ENCODE data around the gene CD47.

Gene CD47

DNA sequence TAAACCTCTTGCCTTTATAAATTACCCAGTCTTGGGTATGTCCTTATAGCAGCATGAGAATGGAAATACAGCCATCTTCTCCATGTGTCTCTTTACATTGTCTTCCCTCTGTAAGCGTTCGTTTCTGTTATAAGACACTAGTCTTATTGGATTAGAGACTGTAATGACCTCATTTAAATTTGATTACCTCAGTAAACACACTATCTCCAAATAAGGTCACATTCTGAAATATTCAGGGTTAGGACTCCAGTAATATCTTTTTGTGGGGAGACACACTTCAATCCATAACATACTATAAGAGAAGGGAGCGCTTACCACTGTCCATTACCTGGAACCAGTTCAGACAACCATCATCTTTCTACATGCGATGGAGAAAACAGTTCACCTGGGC is 34.3 kb upstream of the CD47 start:
- H3K4me2 ChIP-seq (ENCODE audit: low read depth, low read length, poor library complexity, severe bottlenecking), result peak overlapping the region; percentile 94
- TF ChIP-seq EZH2phosphoT487 (IDR thresholded peaks at IDR 0.05; ENCODE audit: borderline replicate concordance), result no peak
- TF ChIP-seq, protein P1, sequence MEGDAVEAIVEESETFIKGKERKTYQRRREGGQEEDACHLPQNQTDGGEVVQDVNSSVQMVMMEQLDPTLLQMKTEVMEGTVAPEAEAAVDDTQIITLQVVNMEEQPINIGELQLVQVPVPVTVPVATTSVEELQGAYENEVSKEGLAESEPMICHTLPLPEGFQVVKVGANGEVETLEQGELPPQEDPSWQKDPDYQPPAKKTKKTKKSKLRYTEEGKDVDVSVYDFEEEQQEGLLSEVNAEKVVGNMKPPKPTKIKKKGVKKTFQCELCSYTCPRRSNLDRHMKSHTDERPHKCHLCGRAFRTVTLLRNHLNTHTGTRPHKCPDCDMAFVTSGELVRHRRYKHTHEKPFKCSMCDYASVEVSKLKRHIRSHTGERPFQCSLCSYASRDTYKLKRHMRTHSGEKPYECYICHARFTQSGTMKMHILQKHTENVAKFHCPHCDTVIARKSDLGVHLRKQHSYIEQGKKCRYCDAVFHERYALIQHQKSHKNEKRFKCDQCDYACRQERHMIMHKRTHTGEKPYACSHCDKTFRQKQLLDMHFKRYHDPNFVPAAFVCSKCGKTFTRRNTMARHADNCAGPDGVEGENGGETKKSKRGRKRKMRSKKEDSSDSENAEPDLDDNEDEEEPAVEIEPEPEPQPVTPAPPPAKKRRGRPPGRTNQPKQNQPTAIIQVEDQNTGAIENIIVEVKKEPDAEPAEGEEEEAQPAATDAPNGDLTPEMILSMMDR (conservative IDR thresholded peaks at IDR 0.05; ENCODE audit: low read length), result no peak
- no peaks in the 10 kb centered on the region for H3K27me3 ChIP-seq (ENCODE audit: insufficient read depth, low read length, poor library complexity, severe bottlenecking)
- H3K9me3 ChIP-seq (ENCODE audit: insufficient read depth, low read depth, low read length), result no peaks in the 10 kb centered on the region
- H2AFZ ChIP-seq (ENCODE audit: low read length), result no peak overlapping the region
- H3K9me2 ChIP-seq (replicated peaks; ENCODE audit: low read depth, low read length), result no peaks in the 10 kb centered on the region
- H3K79me2 ChIP-seq (ENCODE audit: insufficient read depth, low read length), result peaks cover 38% of the 10 kb centered on the region
- H3K36me3 ChIP-seq (ENCODE audit: insufficient read depth, low read length), result no peaks in the 10 kb centered on the region
- peak overlapping the region; percentile 74 for H3K4me3 ChIP-seq (ENCODE audit: low read length, poor library complexity, severe bottlenecking)
- peaks cover 19% of the 10 kb centered on the region for H3F3A ChIP-seq (ENCODE audit: low read depth)
- peak overlapping the region; percentile 88 for H3K9ac ChIP-seq (ENCODE audit: low read depth, low read length, poor library complexity, severe bottlenecking)
- no peaks in the 10 kb centered on the region for H4K20me1 ChIP-seq (ENCODE audit: insufficient read depth, low read length, poor library complexity, severe bottlenecking)
- peaks cover 88% of the 10 kb centered on the region for H3K4me1 ChIP-seq (ENCODE audit: insufficient read depth, low read length, poor library complexity, severe bottlenecking)

DNA sequence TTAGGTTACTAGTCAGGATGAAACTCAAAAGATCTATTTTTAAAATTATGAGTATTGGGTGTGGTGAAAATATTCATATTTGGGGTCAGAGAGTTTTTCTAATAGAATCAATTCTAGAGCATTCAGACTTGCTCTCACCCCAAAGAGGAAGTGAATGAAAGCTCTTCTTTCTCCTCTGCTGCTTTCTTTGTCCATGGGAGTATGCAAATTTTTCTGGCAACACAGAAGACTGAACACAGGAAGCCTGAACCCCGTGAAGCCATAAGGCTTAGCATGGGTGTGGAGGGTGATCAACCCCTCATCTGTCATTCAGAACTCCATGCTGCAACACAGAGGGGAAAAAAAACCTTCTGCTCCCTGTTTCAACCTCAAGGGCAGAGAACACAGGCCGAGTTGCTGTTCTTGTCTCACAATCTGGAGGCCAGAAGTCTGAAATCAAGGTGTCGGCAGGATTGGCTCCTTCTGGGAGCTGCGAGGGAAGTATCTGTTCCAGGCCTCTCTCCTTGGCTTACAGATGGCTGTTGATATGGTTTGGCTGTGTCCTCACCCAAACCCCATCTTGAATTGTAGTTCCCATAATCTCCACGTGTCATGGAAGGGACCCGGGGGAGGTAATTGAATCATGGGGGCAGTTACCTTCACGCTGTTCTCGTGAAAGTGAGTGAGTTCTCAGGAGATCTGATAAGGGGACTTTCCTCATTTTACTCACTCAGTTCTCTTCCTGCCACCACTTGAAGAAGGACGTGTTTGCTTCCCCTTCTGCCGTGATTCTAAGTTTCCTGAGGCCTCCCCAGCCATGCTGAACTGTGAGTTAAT is 33.7 kb upstream of the CD47 start:
- H3K4me1 ChIP-seq (ENCODE audit: insufficient read depth, low read length, poor library complexity, severe bottlenecking), result peaks cover 90% of the 10 kb centered on the region
- H3F3A ChIP-seq (ENCODE audit: low read depth), result peaks cover 19% of the 10 kb centered on the region
- H3K27me3 ChIP-seq (ENCODE audit: insufficient read depth, low read length, poor library complexity, severe bottlenecking), result no peaks in the 10 kb centered on the region
- no peaks in the 10 kb centered on the region for H3K36me3 ChIP-seq (ENCODE audit: insufficient read depth, low read length)
- peak overlapping the region; percentile 94 for H3K4me2 ChIP-seq (ENCODE audit: low read depth, low read length, poor library complexity, severe bottlenecking)
- no peaks in the 10 kb centered on the region for H4K20me1 ChIP-seq (ENCODE audit: insufficient read depth, low read length, poor library complexity, severe bottlenecking)
- no peaks in the 10 kb centered on the region for H3K9me3 ChIP-seq (ENCODE audit: insufficient read depth, low read depth, low read length)
- peak overlapping the region; percentile 88 for H3K9ac ChIP-seq (ENCODE audit: low read depth, low read length, poor library complexity, severe bottlenecking)
- no peaks in the 10 kb centered on the region for H3K9me2 ChIP-seq (replicated peaks; ENCODE audit: low read depth, low read length)
- peaks cover 38% of the 10 kb centered on the region for H3K79me2 ChIP-seq (ENCODE audit: insufficient read depth, low read length)
- peak overlapping the region; percentile 74 for H3K4me3 ChIP-seq (ENCODE audit: low read length, poor library complexity, severe bottlenecking)
- no peak overlapping the region for H2AFZ ChIP-seq (ENCODE audit: low read length)
- no peak for TF ChIP-seq EZH2phosphoT487 (IDR thresholded peaks at IDR 0.05; ENCODE audit: borderline replicate concordance)
- TF ChIP-seq, protein P1 (conservative IDR thresholded peaks at IDR 0.05; ENCODE audit: low read length), result no peak

DNA sequence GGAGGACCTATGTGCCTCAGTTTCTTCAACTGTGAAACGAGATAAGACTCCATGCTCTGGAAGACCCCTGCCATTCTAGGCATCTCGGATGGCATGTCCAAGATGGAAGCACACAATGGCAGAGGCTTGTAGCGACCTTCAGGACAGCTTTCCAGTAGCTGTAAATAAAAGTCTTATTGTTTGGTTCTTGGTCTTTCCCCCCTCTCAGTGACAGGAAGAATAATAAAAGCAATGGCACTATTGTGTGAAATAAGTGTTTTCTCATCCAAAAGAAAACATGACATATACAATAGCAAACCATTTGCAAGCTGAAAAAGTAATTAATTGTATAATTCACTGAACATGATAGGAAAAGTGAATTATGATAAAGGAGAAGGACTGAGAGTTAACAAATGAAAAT is 32.5 kb upstream of the CD47 start:
- no peaks in the 10 kb centered on the region for H3K9me2 ChIP-seq (replicated peaks; ENCODE audit: low read depth, low read length)

More for the DNA sequence above, 32.5 kb upstream of the CD47 start:
- Histone ChIP-seq H3K27me3 (ENCODE audit: insufficient read depth, low read length, poor library complexity, severe bottlenecking) (no peaks in the 10 kb centered on the region), H3K4me2 (ENCODE audit: low read depth, low read length, poor library complexity, severe bottlenecking) (peak overlapping the region; percentile 94), H3K36me3 (ENCODE audit: insufficient read depth, low read length) (no peaks in the 10 kb centered on the region), H3K4me3 (ENCODE audit: low read length, poor library complexity, severe bottlenecking) (peak overlapping the region; percentile 74), H3F3A (ENCODE audit: low read depth) (peaks cover 19% of the 10 kb centered on the region), H3K4me1 (ENCODE audit: insufficient read depth, low read length, poor library complexity, severe bottlenecking) (peaks cover 90% of the 10 kb centered on the region), H3K9me3 (ENCODE audit: insufficient read depth, low read depth, low read length) (no peaks in the 10 kb centered on the region), H2AFZ (ENCODE audit: low read length) (no peak overlapping the region), H3K79me2 (ENCODE audit: insufficient read depth, low read length) (peaks cover 26% of the 10 kb centered on the region), H4K20me1 (ENCODE audit: insufficient read depth, low read length, poor library complexity, severe bottlenecking) (no peaks in the 10 kb centered on the region), H3K9ac (ENCODE audit: low read depth, low read length, poor library complexity, severe bottlenecking) (peak overlapping the region; percentile 88)
- no peak for TF ChIP-seq EZH2phosphoT487 (IDR thresholded peaks at IDR 0.05; ENCODE audit: borderline replicate concordance)
- TF ChIP-seq, protein P1 (conservative IDR thresholded peaks at IDR 0.05; ENCODE audit: low read length), result no peak

All from Loucy (cell line).